ENCODE results near the gene PPP4R2. TPM values are rescaled to one million over a fixed set of nuclear protein-coding genes. Genes with fewer than 3 reads are reported as not detected.

PPP4R2 gene
- total RNA-seq, 4 donors from 2014 or later = 21.3 to 136 (median 62.3) TPM

GRCh38 chr3:72990701-72991395 is 5.8 kb upstream of the PPP4R2 start:
- no peak for TF ChIP-seq POLR2A (IDR thresholded peaks at IDR 0.05)
- TF ChIP-seq, protein P1, sequence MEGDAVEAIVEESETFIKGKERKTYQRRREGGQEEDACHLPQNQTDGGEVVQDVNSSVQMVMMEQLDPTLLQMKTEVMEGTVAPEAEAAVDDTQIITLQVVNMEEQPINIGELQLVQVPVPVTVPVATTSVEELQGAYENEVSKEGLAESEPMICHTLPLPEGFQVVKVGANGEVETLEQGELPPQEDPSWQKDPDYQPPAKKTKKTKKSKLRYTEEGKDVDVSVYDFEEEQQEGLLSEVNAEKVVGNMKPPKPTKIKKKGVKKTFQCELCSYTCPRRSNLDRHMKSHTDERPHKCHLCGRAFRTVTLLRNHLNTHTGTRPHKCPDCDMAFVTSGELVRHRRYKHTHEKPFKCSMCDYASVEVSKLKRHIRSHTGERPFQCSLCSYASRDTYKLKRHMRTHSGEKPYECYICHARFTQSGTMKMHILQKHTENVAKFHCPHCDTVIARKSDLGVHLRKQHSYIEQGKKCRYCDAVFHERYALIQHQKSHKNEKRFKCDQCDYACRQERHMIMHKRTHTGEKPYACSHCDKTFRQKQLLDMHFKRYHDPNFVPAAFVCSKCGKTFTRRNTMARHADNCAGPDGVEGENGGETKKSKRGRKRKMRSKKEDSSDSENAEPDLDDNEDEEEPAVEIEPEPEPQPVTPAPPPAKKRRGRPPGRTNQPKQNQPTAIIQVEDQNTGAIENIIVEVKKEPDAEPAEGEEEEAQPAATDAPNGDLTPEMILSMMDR (IDR thresholded peaks at IDR 0.05) = no peak
- H3K36me3 ChIP-seq = no peaks in the 10 kb centered on the region
- H3K4me1 ChIP-seq = no peaks in the 10 kb centered on the region
- DNase-seq = no peak
- no peak overlapping the region for H3K27ac ChIP-seq
- no peaks in the 10 kb centered on the region for H3K27me3 ChIP-seq
- intact Hi-C loops (cut with DNase I; ENCODE audit: low total_unique reads) = no loop called here
- no peak overlapping the region for H3K4me3 ChIP-seq
- peaks cover 0 to under 1% of the 10 kb centered on the region in 2 donors for H3K9me3 ChIP-seq

- DNase-seq = no peak
- intact Hi-C loops (cut with DNase I; ENCODE audit: low total_unique reads) = no loop called here
- Histone ChIP-seq H3K4me1 (no peaks in the 10 kb centered on the region), H3K27me3 (no peaks in the 10 kb centered on the region), H3K4me3 (no peak overlapping the region), H3K36me3 (no peaks in the 10 kb centered on the region), H3K27ac (no peak overlapping the region), H3K9me3 (no peaks in the 10 kb centered on the region)
- TF ChIP-seq POLR2A (IDR thresholded peaks at IDR 0.05) = no peak
- TF ChIP-seq, protein P1 (IDR thresholded peaks at IDR 0.05) = no peak
Measured at GRCh38 chr3:72991522-72991921, 5.1 kb upstream of the PPP4R2 start.

DNA sequence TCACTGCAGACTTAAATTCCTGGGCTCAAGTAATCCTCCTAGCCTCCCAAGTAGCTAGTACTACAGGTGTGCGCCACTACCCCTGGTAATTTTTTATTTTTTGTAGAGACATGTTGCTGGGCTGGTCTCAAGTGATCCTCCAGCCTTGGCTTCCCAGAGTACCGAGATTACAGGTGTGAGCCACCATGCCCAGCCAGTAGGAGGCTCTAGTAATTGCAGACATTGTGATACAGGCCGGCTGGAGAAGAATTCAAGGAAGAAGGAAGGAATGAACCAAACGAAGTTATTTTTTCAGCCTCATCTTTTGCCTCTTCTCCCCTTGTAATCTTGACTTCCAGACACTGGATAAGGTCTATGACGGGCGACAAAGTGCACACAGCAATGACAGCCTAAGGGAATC is 3.2 kb upstream of the PPP4R2 start:
- intact Hi-C loops (cut with DNase I; ENCODE audit: low total_unique reads) = no loop called here

DNA sequence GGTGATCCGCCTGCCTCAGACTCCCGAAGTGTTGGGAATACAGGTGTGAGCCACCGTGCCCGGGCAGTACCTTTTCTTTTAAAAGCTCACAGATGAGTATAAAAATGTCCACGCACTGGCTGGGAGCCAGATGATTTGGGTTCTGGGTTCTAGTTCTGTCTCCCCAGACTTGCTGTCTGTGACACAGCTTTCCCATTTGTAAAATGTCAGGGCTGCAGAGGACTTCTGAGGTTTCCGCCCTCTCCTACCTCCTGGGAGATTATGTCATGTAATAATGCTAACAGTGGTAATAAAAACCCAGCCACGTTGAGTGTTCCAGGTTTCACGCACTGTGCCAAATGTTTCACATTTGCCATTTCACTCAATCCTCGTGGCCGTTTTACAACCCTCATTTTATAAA is 1.3 kb upstream of the PPP4R2 start:
- Histone ChIP-seq H3K4me3 (no peak overlapping the region), H3K4me1 (peaks cover 11 to 12% of the 10 kb centered on the region in 2 donors), H3K36me3 (no peaks in the 10 kb centered on the region), H3K27ac (no peak overlapping the region), H3K27me3 (no peaks in the 10 kb centered on the region), H3K9me3 (no peaks in the 10 kb centered on the region)
- intact Hi-C loops (cut with DNase I; ENCODE audit: low total_unique reads) = no loop called here
- peak; percentile 20 to 28 for DNase-seq
- TF ChIP-seq POLR2A (IDR thresholded peaks at IDR 0.05) = no peak
- TF ChIP-seq, protein P1 (IDR thresholded peaks at IDR 0.05) = no peak

More for the DNA sequence above, 3.2 kb upstream of the PPP4R2 start:
- H3K4me1 ChIP-seq = peaks cover 0 to under 1% of the 10 kb centered on the region in 2 donors
- no peaks in the 10 kb centered on the region for H3K9me3 ChIP-seq
- H3K36me3 ChIP-seq = no peaks in the 10 kb centered on the region
- H3K27me3 ChIP-seq = no peaks in the 10 kb centered on the region
- DNase-seq = no peak
- H3K27ac ChIP-seq = no peak overlapping the region
- H3K4me3 ChIP-seq = no peak overlapping the region
- no peak for TF ChIP-seq POLR2A (IDR thresholded peaks at IDR 0.05)
- TF ChIP-seq, protein P1 (IDR thresholded peaks at IDR 0.05) = no peak

GRCh38 chr3:72996121-72996472 is 514 bp upstream of the PPP4R2 start:
- peak in 1 of 2 donors; percentile 44 for DNase-seq
- H3K4me1 ChIP-seq = peaks cover 11 to 12% of the 10 kb centered on the region in 2 donors
- H3K9me3 ChIP-seq = no peaks in the 10 kb centered on the region
- intact Hi-C loops (cut with DNase I; ENCODE audit: low total_unique reads) = no loop called here
- peak overlapping the region; percentile 92 to 99 for H3K27ac ChIP-seq
- H3K36me3 ChIP-seq = no peaks in the 10 kb centered on the region
- peak overlapping the region; percentile 71 to 98 for H3K4me3 ChIP-seq
- TF ChIP-seq, protein P1 (IDR thresholded peaks at IDR 0.05) = no peak
- TF ChIP-seq POLR2A (IDR thresholded peaks at IDR 0.05) = no peak
- H3K27me3 ChIP-seq = no peaks in the 10 kb centered on the region
